SK-N-SH treated with all-trans-retinoic acid at 6 μM for 48 hours (cell line): ENCODE data around the gene SLC6A8.

Experiments
- ATAC-seq: fragments of 200-7000 bp; cut with Tn5 transposase; 3 replicates; pipeline ENCODE4 v1.9.1; 2020; ENCODE audit warnings: mild to moderate bottlenecking, moderate library complexity
- ARNTL ChIP-seq: fragments of 450-650 bp; formaldehyde crosslinking; IDR thresholded peaks from 2 replicates; pipeline ENCODE4 v1.5.0; 2020; ENCODE audit warnings: low read depth, mild to moderate bottlenecking, moderate library complexity, borderline replicate concordance
- BACH2 ChIP-seq: fragments of 250-450 bp; sonication (Bioruptor Pico); IDR thresholded peaks from 2 replicates; pipeline ENCODE4 v1.9.0; 2021; ENCODE audit warnings: mild to moderate bottlenecking, borderline replicate concordance
- CSDC2 ChIP-seq: fragments of 250-450 bp; sonication (Bioruptor Pico); IDR thresholded peaks from 2 replicates; pipeline ENCODE4 v1.5.0; 2020; ENCODE audit warnings: mild to moderate bottlenecking, moderate library complexity
- ESRRG ChIP-seq: fragments of 250-450 bp; sonication (Bioruptor Pico); IDR thresholded peaks from 2 replicates; pipeline ENCODE4 v1.6.1; 2021; ENCODE audit warnings: mild to moderate bottlenecking
- GLIS3 ChIP-seq: fragments of 250-450 bp; sonication (Bioruptor Pico); IDR thresholded peaks from 2 replicates; pipeline ENCODE4 v1.5.0; 2020; ENCODE audit warnings: mild to moderate bottlenecking, moderate library complexity
- ISL1 ChIP-seq: fragments of 250-450 bp; sonication (Bioruptor Pico); IDR thresholded peaks from 2 replicates; pipeline ENCODE4 v2.1.2; 2022; ENCODE audit warnings: mild to moderate bottlenecking, moderate library complexity
- PPARA ChIP-seq: fragments of 250-450 bp; sonication (Bioruptor Pico); IDR thresholded peaks from 2 replicates; pipeline ENCODE4 v1.5.0; 2020; ENCODE audit warnings: mild to moderate bottlenecking, borderline replicate concordance
- RARB ChIP-seq: fragments of 250-450 bp; sonication (Bioruptor Pico); IDR thresholded peaks from 2 replicates; pipeline ENCODE4 v1.8.0; 2021; ENCODE audit warnings: mild to moderate bottlenecking, moderate library complexity
- SNAI2 ChIP-seq: fragments of 250-450 bp; sonication (Bioruptor Pico); IDR thresholded peaks from 2 replicates; pipeline ENCODE4 v1.5.0; 2020; ENCODE audit warnings: mild to moderate bottlenecking, moderate library complexity
- TCF4 ChIP-seq: fragments of 250-450 bp; sonication (Bioruptor Pico); IDR thresholded peaks from 2 replicates; pipeline ENCODE4 v1.8.0; 2021; ENCODE audit warnings: mild to moderate bottlenecking, moderate library complexity, borderline replicate concordance
- TOX ChIP-seq: fragments of 250-450 bp; sonication (Bioruptor Pico); IDR thresholded peaks from 2 replicates; pipeline ENCODE4 v1.8.0; 2021; ENCODE audit warnings: mild to moderate bottlenecking, moderate library complexity, borderline replicate concordance
- ZC3H10 ChIP-seq: fragments of 250-450 bp; sonication (Bioruptor Pico); IDR thresholded peaks from 2 replicates; pipeline ENCODE4 v1.5.1; 2021; ENCODE audit warnings: mild to moderate bottlenecking, moderate library complexity
- ZFP3 ChIP-seq: fragments of 250-450 bp; sonication (Bioruptor Pico); IDR thresholded peaks from 2 replicates; pipeline ENCODE4 v1.5.0; 2020; ENCODE audit warnings: mild to moderate bottlenecking, moderate library complexity
- ZFP30 ChIP-seq: fragments of 450-650 bp; formaldehyde crosslinking; IDR thresholded peaks from 2 replicates; pipeline ENCODE4 v1.5.0; 2022; ENCODE audit warnings: mild to moderate bottlenecking, moderate library complexity
- ZNF565 ChIP-seq: fragments of 450-650 bp; formaldehyde crosslinking; conservative IDR thresholded peaks from 2 replicates; pipeline ENCODE4 v1.5.0; 2020; ENCODE audit warnings: low read depth, mild to moderate bottlenecking, moderate library complexity
- ZNF70 ChIP-seq: fragments of 450-650 bp; formaldehyde crosslinking; IDR thresholded peaks from 2 replicates; pipeline ENCODE4 v1.5.0; 2020; ENCODE audit warnings: mild to moderate bottlenecking, moderate library complexity
- ZNF8 ChIP-seq: fragments of 450-650 bp; formaldehyde crosslinking; IDR thresholded peaks from 2 replicates; pipeline ENCODE4 v1.5.0; 2020; ENCODE audit warnings: mild to moderate bottlenecking, moderate library complexity
- TF ChIP-seq, protein P1 (sequence below): fragments of 250-450 bp; sonication (Bioruptor Pico); IDR thresholded peaks from 2 replicates; pipeline ENCODE4 v1.8.0; 2020; ENCODE audit warnings: mild to moderate bottlenecking, moderate library complexity, borderline replicate concordance
- TF ChIP-seq, protein P2 (sequence below): fragments of 250-450 bp; sonication (Bioruptor Pico); IDR thresholded peaks from 2 replicates; pipeline ENCODE4 v1.5.0; 2020; ENCODE audit warnings: mild to moderate bottlenecking, moderate library complexity
- TF ChIP-seq, protein P3 (sequence below): fragments of 250-450 bp; sonication (Bioruptor Pico); IDR thresholded peaks from 2 replicates; pipeline ENCODE4 v1.5.1; 2021; ENCODE audit warnings: mild to moderate bottlenecking, moderate library complexity
- TF ChIP-seq, protein P4 (sequence below): fragments of 250-450 bp; sonication (Bioruptor Pico); IDR thresholded peaks from 2 replicates; pipeline ENCODE4 v1.8.0; 2021; ENCODE audit warnings: low read depth, mild to moderate bottlenecking, moderate library complexity, borderline replicate concordance
- TF ChIP-seq, protein P5 (sequence below): fragments of 250-450 bp; sonication (Bioruptor Pico); IDR thresholded peaks from 2 replicates; pipeline ENCODE4 v1.5.1; 2020; ENCODE audit warnings: low read depth, mild to moderate bottlenecking, moderate library complexity

SLC6A8 gene

DNA sequence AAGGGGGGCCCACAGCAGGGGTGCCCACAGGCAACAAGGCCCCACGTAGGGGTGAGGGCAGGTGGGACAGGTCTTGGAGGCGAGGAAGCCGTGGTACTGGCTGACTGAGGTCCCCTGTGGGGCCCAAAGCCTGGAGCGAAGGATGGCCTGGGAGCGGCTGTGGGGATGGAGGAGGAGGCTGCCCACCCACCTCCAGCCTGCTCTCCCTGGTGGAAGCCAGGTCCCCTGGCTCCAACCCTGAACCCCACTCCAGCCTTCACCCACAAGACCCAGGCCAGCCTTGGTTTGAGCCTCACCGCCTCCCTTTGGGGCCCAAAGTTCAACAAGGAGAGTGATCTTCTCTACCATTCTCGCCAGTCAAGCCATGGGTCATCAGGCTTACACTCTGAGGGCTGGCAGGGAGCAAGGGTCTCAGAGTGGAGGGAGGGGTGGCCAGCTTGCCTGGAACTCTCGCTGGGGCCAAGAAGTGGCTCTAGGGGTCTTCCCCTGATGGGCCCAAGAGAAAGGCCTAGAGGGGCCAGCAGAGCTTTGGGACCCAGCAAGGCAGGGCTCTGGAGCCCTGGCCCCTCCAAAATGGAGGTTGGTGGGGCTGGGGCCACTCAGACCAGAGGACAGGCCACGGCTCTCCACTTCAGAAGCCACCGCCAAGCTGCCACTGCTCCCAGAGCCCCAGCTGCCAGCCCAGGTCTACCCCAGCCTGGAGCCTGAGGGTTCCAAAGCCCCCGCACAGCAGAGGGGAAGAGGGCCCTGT is 19.1 kb upstream of the SLC6A8 start:
- no peak for ATAC-seq
- TF ChIP-seq ZNF8 (CRISPR knock-in tag) (no peak), SNAI2 (no peak), ZFP30 (no peak), ISL1 (CRISPR knock-in tag) (no peak)
- TF ChIP-seq, all 23 proteins: peak for 0

DNA sequence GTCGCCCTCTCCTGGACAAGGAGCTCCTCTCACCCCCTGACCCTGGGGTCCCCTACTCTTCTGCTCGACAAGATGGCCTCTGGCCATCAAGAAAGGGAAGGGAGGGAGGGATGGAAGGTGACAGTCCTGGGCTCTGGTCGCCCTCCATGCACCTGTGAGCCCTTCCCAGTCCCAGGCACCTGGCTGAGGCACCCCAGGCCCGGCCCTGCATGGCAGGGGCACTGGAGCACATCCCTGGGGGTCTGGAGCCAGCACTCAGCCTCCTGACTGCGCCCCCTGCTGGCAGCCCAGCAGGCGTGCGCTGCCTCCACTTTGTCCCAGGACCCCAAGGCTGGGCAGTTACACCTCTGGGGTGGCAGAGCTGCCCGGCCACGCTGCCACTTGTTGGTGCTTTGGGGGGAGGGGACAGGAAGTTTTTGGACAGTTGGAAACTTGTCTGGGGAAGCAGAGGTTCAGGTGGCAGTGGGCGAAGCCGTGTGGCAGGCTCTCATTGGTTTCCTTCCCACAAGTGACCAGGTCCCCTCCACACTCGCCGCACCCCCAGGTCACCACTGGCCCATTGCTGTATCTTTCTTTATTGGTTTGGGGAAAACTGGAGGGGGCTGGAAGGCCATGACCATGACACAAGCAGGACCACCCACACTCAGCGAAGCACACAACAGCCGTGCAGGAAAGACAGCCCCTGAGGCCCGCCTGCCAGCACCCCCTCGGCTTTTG is 18.4 kb upstream of the SLC6A8 start:
- TF ChIP-seq ZC3H10 (no peak), ARNTL (CRISPR knock-in tag) (no peak), ZNF70 (no peak), PPARA (CRISPR knock-in tag) (no peak), GLIS3 (CRISPR knock-in tag) (no peak), ZNF565 (no peak), ZNF8 (CRISPR knock-in tag) (no peak), SNAI2 (no peak), CSDC2 (CRISPR knock-in tag) (no peak), BACH2 (CRISPR knock-in tag) (no peak), ISL1 (CRISPR knock-in tag) (no peak), TCF4 (CRISPR knock-in tag) (no peak), RARB (CRISPR knock-in tag) (no peak), ZFP30 (no peak), ZFP3 (no peak), ESRRG (CRISPR knock-in tag) (no peak)
- TF ChIP-seq, protein P1, sequence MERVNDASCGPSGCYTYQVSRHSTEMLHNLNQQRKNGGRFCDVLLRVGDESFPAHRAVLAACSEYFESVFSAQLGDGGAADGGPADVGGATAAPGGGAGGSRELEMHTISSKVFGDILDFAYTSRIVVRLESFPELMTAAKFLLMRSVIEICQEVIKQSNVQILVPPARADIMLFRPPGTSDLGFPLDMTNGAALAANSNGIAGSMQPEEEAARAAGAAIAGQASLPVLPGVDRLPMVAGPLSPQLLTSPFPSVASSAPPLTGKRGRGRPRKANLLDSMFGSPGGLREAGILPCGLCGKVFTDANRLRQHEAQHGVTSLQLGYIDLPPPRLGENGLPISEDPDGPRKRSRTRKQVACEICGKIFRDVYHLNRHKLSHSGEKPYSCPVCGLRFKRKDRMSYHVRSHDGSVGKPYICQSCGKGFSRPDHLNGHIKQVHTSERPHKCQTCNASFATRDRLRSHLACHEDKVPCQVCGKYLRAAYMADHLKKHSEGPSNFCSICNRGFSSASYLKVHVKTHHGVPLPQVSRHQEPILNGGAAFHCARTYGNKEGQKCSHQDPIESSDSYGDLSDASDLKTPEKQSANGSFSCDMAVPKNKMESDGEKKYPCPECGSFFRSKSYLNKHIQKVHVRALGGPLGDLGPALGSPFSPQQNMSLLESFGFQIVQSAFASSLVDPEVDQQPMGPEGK (CRISPR knock-in tag): no peak
- TF ChIP-seq, protein P2, sequence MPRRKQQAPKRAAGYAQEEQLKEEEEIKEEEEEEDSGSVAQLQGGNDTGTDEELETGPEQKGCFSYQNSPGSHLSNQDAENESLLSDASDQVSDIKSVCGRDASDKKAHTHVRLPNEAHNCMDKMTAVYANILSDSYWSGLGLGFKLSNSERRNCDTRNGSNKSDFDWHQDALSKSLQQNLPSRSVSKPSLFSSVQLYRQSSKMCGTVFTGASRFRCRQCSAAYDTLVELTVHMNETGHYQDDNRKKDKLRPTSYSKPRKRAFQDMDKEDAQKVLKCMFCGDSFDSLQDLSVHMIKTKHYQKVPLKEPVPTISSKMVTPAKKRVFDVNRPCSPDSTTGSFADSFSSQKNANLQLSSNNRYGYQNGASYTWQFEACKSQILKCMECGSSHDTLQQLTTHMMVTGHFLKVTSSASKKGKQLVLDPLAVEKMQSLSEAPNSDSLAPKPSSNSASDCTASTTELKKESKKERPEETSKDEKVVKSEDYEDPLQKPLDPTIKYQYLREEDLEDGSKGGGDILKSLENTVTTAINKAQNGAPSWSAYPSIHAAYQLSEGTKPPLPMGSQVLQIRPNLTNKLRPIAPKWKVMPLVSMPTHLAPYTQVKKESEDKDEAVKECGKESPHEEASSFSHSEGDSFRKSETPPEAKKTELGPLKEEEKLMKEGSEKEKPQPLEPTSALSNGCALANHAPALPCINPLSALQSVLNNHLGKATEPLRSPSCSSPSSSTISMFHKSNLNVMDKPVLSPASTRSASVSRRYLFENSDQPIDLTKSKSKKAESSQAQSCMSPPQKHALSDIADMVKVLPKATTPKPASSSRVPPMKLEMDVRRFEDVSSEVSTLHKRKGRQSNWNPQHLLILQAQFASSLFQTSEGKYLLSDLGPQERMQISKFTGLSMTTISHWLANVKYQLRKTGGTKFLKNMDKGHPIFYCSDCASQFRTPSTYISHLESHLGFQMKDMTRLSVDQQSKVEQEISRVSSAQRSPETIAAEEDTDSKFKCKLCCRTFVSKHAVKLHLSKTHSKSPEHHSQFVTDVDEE (CRISPR knock-in tag): no peak
- TF ChIP-seq, protein P3, sequence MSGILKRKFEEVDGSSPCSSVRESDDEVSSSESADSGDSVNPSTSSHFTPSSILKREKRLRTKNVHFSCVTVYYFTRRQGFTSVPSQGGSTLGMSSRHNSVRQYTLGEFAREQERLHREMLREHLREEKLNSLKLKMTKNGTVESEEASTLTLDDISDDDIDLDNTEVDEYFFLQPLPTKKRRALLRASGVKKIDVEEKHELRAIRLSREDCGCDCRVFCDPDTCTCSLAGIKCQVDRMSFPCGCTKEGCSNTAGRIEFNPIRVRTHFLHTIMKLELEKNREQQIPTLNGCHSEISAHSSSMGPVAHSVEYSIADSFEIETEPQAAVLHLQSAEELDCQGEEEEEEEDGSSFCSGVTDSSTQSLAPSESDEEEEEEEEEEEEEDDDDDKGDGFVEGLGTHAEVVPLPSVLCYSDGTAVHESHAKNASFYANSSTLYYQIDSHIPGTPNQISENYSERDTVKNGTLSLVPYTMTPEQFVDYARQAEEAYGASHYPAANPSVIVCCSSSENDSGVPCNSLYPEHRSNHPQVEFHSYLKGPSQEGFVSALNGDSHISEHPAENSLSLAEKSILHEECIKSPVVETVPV (CRISPR knock-in tag): no peak
- TF ChIP-seq, protein P4, sequence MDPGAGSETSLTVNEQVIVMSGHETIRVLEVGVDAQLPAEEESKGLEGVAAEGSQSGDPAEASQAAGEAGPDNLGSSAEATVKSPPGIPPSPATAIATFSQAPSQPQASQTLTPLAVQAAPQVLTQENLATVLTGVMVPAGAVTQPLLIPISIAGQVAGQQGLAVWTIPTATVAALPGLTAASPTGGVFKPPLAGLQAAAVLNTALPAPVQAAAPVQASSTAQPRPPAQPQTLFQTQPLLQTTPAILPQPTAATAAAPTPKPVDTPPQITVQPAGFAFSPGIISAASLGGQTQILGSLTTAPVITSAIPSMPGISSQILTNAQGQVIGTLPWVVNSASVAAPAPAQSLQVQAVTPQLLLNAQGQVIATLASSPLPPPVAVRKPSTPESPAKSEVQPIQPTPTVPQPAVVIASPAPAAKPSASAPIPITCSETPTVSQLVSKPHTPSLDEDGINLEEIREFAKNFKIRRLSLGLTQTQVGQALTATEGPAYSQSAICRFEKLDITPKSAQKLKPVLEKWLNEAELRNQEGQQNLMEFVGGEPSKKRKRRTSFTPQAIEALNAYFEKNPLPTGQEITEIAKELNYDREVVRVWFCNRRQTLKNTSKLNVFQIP (CRISPR knock-in tag): no peak
- TF ChIP-seq, all 23 proteins: peak for 0
- ATAC-seq: peak; percentile 64

DNA sequence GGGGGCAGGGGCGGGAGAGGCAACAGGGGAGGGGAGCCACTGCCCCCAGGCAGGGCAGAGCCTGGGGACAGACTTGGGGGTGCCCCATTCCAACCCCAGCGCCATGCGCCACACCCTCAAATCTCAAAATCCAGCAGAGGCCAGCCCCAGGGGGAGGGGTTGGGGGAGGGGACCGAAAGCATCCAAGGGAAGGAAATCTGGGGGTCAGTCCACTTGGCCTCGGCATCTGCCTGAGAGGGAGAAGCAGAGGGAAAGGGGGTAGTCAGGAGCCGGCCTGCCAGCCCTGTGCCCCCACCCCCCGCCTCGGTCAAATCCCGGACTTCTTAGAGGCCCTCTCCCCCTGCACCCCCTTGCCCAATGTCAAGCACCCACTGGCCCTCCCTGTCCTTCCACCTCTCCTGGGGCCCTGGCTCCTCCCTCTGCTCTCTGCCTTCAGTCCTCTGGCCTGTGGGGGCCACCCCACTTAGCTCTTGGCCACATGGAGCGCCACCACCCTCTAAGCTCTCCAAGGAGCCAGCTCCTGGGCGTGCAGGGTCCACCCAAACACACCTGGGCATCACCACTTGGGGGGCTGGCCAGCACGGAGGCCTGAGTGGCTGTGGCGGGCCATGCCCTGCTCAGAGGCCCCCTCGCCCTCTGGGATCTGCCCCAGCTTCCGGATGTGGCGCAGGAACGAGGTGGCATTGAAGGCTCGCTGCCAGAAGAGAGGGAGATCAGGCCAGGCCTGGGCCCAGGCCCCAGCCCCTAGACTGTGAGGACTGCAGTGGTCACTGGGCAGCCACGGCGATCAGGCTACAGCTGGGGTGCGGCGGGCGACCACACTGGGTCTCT is 17.6 kb upstream of the SLC6A8 start:
- TF ChIP-seq, protein P1 (CRISPR knock-in tag): no peak
- TF ChIP-seq TOX (CRISPR knock-in tag) (no peak), ESRRG (CRISPR knock-in tag) (no peak), ZNF70 (no peak), ISL1 (CRISPR knock-in tag) (no peak), SNAI2 (no peak), BACH2 (CRISPR knock-in tag) (no peak), GLIS3 (CRISPR knock-in tag) (no peak), RARB (CRISPR knock-in tag) (no peak), ZFP3 (no peak), ZFP30 (no peak)
- TF ChIP-seq, protein P5, sequence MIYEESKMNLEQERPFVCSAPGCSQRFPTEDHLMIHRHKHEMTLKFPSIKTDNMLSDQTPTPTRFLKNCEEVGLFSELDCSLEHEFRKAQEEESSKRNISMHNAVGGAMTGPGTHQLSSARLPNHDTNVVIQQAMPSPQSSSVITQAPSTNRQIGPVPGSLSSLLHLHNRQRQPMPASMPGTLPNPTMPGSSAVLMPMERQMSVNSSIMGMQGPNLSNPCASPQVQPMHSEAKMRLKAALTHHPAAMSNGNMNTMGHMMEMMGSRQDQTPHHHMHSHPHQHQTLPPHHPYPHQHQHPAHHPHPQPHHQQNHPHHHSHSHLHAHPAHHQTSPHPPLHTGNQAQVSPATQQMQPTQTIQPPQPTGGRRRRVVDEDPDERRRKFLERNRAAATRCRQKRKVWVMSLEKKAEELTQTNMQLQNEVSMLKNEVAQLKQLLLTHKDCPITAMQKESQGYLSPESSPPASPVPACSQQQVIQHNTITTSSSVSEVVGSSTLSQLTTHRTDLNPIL: no peak
- TF ChIP-seq, all 23 proteins: peak for 0
- no peak for ATAC-seq
